HEK293 (cell line): ENCODE data around the gene PET100.

Experiments used
- ZNF558 ChIP-seq: fragments of 450-650 bp; formaldehyde crosslinking; IDR thresholded peaks from 2 replicates; pipeline ENCODE4 v1.5.1; 2016; ENCODE audit warnings: missing biosample characterization, missing genetic modification characterization
- TF ChIP-seq, protein P1 (sequence below): fragments of 450-650 bp; formaldehyde crosslinking; IDR thresholded peaks from 2 replicates; pipeline ENCODE4 v1.5.1; 2016; ENCODE audit warnings: missing biosample characterization, missing genetic modification characterization, low read depth
- TF ChIP-seq, protein P2 (sequence below): fragments of 450-650 bp; formaldehyde crosslinking; IDR thresholded peaks from 2 replicates; pipeline ENCODE4 v1.5.1; 2017; ENCODE audit warnings: missing biosample characterization, missing genetic modification characterization
- TF ChIP-seq, protein P3 (sequence below): fragments of 450-650 bp; formaldehyde crosslinking; IDR thresholded peaks from 2 replicates; pipeline ENCODE4 v1.5.1; 2016; ENCODE audit warnings: missing biosample characterization, missing genetic modification characterization

GRCh38 chr19:7623725-7624603 lies 5.6 kb upstream of the PET100 start:
- TF ChIP-seq, protein P1, sequence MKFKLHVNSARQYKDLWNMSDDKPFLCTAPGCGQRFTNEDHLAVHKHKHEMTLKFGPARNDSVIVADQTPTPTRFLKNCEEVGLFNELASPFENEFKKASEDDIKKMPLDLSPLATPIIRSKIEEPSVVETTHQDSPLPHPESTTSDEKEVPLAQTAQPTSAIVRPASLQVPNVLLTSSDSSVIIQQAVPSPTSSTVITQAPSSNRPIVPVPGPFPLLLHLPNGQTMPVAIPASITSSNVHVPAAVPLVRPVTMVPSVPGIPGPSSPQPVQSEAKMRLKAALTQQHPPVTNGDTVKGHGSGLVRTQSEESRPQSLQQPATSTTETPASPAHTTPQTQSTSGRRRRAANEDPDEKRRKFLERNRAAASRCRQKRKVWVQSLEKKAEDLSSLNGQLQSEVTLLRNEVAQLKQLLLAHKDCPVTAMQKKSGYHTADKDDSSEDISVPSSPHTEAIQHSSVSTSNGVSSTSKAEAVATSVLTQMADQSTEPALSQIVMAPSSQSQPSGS (tag by site-specific recombination), result no peak
- TF ChIP-seq, protein P2, sequence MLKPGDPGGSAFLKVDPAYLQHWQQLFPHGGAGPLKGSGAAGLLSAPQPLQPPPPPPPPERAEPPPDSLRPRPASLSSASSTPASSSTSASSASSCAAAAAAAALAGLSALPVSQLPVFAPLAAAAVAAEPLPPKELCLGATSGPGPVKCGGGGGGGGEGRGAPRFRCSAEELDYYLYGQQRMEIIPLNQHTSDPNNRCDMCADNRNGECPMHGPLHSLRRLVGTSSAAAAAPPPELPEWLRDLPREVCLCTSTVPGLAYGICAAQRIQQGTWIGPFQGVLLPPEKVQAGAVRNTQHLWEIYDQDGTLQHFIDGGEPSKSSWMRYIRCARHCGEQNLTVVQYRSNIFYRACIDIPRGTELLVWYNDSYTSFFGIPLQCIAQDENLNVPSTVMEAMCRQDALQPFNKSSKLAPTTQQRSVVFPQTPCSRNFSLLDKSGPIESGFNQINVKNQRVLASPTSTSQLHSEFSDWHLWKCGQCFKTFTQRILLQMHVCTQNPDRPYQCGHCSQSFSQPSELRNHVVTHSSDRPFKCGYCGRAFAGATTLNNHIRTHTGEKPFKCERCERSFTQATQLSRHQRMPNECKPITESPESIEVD (tag by site-specific recombination), result no peak
- no peak for TF ChIP-seq ZNF558 (tag by site-specific recombination)
- TF ChIP-seq, protein P3, sequence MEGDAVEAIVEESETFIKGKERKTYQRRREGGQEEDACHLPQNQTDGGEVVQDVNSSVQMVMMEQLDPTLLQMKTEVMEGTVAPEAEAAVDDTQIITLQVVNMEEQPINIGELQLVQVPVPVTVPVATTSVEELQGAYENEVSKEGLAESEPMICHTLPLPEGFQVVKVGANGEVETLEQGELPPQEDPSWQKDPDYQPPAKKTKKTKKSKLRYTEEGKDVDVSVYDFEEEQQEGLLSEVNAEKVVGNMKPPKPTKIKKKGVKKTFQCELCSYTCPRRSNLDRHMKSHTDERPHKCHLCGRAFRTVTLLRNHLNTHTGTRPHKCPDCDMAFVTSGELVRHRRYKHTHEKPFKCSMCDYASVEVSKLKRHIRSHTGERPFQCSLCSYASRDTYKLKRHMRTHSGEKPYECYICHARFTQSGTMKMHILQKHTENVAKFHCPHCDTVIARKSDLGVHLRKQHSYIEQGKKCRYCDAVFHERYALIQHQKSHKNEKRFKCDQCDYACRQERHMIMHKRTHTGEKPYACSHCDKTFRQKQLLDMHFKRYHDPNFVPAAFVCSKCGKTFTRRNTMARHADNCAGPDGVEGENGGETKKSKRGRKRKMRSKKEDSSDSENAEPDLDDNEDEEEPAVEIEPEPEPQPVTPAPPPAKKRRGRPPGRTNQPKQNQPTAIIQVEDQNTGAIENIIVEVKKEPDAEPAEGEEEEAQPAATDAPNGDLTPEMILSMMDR (tag by site-specific recombination), result no peak
